ENCODE results near the gene BEST4.
A peak's percentile ranks its signal among the peaks of the same experiment; 100 is the strongest.
"Not testable (repeated sequence)": the region's sequence is repeated elsewhere in the genome, so short reads cannot be mapped to it uniquely, and the experiment has no call there.

The BEST4 gene

DNA sequence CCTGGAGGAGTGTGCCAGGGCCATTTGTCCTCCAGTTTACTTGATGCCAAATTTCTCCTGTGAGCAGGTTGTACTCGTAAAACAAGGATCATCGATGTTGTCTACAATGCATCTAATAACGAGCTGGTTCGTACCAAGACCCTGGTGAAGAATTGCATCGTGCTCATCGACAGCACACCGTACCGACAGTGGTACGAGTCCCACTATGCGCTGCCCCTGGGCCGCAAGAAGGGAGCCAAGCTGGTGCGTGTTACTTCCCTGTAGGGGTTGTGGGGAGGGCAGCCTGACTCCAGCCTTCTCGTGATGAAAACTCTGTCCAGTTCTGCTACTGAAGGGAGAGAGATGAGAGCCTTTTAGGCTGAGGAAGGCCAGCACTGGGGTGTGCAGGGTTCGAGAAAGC lies 10.4 kb downstream of the BEST4 start:
- DNase-seq (ENCODE audit: low read depth): no peak

DNA sequence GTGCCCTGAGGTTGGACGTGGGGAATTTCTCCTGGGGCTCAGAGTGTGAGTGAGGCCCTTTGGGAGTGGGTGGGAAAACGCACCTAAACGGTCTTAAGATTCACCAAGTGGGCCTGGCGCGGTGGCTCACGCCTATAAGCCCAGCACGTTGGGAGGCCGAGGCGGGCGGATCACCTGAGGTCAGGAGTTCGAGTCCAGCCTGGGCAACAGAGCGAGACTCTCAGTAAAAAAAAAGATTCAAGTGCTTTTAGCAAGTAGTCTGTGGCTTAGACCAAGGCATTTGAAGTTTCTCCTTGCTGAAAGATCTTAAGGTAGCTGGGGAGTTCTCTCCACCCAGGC lies 11.3 kb downstream of the BEST4 start:
- no peak for DNase-seq (ENCODE audit: low read depth)

DNA sequence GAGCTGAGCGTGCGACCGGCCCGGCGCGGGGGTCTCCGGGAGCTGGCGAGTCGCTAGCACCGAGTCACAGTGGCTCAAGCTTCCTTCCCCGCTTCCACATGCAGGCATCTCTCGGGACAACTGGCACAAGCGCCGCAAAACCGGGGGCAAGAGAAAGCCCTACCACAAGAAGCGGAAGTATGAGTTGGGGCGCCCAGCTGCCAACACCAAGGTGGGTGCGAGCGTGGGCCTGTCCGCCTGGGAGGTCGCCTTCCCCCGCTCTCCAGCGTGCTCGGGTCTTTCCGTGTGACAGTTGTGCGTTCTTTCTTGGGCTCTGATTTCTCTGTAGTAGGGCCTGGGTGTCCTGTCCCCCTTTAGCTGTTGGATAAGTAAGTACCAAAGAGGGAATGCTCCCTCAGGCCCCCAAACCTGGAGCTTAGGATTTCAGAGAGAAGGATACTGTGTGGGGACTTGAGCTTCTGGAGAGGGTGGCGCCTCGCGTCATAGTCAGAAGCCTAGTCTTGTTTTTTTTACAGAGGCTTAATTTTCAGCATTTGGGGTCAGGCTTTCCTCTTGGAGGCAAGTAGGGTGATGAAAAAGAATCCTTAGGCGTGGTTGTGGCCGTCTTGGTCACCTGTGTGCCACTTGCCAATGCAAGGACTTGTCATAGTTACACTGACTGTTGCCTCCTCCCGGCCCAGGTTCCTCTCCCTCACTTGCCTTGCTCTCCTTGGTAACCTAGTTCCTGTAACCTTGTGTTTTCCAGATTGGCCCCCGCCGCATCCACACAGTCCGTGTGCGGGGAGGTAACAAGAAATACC lies 11.8 kb downstream of the BEST4 start:
- no peak for DNase-seq (ENCODE audit: low read depth)

DNA sequence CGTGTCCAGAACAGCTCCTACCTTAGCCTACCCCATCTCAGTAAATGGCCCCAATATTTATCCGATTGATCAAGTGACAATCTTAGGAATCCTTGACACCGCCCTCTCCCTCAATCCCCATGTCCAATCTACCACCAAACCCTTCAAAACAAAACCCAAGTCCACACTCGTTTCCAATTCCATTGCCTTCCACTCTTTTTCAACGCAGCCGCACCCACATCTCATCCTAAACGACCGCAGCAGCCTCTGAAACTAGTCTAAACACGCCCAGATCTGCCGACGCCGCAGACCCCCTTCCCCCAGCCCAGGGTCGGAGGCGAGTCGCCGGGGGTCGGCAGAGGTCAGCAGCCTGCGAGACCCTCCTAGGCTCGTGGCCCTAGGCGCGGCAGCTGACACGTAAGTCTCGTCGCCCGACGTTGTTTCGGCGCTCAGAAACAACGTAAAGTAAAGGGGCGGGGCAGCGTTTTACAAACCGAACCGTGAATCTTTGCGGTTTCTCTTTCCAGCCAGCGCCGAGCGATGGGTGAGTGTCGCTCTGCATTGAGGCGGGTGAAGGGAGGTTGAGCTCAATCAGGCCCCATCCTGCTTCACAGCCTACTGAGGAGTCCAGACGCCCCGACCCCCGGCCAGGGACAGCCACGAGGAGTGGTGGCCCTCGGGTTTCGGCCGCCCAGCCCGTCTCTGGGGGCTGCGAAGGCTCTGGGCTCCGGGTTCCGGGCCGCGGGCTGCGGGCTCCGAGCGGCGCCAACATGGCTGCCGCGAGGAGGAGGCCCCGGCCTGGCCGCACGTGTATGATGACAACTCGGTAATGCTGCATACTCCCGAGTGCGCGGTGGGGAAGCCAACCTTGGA lies 12.7 kb downstream of the BEST4 start, which contains the start of gene RPS8:
Gene RPS8, plus strand, starts transcription at position 463 of the 852 bp plus-strand sequence. Its CDS starts 57 bp downstream, at position 520.
- DNase-seq (ENCODE audit: low read depth): peak; percentile 88

DNA sequence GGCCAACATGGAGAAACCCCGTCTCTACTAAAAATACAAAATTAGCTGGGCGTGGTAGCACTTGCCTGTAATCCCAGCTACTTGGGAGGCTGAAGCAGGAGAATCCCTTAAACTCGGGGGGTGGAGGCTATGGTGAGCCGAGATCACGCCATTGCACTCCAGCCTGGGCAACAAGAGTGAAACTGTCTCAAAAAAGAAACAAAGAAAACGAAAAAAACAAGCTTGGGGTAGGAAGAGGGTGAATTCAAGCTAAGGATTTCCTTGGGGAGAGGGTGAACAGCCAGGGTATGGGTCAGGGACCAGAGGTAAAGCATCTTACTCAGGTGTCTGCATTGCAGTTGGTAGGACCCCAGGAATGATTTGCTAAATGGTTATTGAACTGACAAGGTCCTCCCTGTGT lies 21.5 kb downstream of the BEST4 start:
- not testable (repeated sequence) for DNase-seq (ENCODE audit: low read depth)

DNA sequence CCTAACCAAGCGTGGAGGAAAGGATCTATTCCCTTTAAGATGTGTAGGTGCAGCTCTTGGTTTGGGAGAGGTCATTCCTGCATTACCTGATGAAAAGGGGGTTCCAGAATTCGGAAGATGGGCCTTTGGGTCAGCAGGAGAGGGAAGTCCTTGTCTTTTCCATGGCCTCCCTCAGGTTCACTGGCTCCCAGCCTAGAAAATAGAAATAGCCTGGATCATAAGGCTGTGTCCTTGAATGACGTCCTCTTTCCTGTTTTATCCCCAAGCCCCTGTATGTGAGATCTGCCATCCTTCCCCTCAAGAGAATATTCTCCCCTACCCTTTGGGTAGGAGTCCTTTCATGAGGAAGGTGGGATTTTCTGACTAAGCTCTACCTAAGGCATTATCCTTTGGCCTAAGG lies 27.1 kb downstream of the BEST4 start:
- no peak for DNase-seq (ENCODE audit: low read depth)

DNA sequence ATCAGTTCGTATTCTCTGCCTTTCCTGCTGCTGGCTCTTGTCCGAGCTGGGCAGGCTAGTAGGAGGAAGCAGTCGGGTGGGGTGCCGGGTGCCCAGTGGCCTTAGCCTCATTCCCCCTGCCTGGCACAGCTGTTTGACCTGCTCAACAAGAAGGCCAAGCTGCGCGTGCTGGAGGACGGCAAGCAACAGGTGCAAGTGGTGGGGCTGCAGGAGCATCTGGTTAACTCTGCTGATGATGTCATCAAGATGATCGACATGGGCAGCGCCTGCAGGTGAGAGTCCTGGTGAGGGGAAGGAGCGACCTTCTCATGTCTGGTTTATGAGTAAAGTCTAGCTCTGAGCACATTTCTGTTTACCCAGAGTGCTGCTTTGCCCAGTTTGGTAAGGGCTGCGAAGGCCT lies 28.9 kb downstream of the BEST4 start:
- DNase-seq (ENCODE audit: low read depth): no peak

DNA sequence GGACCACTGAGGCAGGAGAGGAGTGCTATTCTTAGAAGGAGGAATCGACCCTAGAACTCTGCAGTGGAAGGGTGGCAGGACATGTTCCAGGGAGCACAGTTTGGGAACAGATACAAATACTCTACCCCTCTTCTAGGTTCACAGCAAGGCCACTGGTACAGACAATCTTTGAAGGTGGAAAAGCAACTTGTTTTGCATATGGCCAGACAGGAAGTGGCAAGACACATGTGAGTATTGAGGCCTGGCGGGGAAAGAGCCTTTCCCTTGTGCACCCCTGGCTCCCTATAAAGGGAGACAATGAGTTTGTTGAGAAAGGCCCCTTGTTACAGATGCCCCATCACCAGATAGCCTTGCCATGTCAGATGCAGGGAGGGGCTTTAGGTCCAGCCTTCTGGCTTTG lies 30.6 kb downstream of the BEST4 start:
- no peak for DNase-seq (ENCODE audit: low read depth)

DNA sequence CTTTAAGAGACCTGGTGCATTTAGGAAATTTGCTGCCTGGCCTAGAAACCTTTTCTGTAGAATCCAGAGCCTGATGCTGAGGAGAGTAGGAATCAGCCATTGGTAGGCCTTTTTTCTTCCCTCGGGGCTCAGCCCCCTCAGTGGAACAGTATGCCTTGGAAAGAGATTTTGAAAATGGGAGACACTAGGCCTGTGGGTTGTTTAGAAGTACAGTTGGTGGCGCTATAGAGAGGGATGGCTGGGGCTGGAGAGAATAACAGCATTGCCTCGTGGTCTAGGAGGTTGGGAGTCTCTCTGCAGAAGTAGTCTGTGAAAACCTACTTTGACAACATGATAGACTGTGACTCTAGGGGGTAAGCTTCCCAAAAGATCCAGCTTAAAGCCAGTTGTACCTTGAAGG lies 40.1 kb downstream of the BEST4 start:
- no peak for DNase-seq (ENCODE audit: low read depth)

DNA sequence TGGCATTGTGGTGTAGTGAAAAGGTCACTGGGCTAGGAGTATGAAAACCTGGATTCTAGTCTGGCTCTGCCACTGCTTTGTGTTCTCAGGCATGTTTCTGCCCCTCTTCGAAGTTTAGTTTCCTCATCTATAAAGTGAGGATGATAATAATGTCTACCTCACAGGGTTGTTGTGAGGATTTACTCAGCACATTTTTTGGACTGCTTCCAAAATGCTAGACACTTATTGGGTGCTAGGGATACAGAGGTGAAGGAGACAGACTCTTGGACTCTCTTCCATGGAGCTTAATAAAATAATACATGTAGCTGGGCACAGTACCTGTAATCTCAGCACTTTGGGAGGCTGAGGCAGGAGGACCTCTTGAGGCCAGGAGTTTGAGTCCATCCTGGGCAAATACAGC lies 44.8 kb downstream of the BEST4 start:
- DNase-seq (ENCODE audit: low read depth): no peak

DNA sequence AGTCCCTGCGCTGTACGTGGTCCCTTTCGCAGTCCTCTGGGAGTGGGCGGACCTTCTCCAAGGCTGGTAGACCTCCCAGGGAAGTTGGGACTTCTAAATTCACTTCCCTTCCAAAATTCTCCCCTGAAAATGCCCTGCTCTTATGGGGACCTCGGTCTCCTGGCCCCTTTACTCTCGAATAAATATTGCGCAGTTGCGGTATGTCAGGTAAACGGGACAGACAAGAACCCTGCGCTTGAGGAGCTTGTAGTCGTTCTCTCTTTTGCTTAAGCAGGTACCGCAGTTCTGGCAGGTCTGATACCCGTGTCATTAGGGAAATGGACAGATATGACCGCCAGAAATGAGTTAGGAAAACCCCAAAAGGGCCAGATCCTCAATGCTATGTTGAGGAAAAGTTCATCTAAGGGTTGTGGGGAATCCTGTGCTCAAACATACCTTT lies 47.8 kb downstream of the BEST4 start:
- no peak for DNase-seq (ENCODE audit: low read depth)

DNA sequence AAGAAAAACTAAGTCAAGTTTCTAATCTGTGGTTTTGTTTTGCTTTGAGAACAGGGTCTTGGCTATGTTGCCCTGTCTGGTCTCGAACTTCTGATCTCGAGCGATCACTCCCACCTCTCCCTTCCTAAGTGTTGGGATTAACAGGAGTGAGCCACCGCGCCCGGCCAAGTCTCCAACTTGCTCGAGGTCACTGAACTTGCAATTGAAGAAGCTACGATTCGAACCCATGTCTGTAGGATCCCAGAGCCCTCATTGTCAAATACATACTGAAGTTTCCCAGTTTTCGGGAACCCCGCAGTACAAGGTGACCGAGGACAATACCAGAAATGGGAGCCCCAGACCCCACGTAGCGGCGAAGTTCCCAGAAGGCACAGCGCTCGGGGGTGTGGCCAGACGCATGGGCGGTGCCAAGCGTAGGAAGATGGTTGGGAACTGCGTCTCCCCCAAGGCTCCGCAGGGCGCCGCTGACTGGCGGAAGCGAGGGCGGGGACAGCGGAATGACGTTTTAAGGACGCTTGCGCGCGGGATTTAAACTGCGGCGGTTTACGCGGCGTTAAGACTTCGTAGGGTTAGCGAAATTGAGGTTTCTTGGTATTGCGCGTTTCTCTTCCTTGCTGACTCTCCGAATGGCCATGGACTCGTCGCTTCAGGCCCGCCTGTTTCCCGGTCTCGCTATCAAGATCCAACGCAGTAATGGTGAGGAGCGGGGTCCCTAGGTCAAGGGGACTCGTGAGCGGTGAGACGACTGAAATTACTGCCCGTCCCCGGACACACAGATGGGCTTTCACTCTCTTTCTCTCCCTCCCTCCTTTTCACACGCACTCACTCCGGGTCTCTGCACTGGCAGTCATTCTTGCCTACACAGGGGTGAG lies 48.4 kb downstream of the BEST4 start, which contains the start of gene KIF2C:
Gene KIF2C, plus strand, starts transcription at position 531 of the 872 bp plus-strand sequence. Its CDS starts 96 bp downstream, at position 627.
- peak; percentile 96 for DNase-seq (ENCODE audit: low read depth)

DNA sequence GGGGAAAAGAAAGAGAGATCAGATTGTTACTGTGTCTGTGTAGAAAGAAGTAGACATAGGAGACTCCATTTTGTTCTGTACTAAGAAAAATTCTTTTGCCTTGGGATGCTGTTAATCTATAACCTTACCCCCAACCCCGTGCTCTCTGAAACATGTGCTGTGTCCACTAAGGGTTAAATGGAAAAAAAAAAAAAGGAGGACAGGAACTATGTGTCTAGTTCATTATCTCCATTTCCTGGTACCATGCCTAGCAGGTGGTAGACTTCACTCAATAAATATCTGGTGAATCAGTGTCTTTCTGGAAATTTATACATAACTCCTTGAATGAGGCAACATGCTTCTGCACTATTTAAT lies 49.0 kb downstream of the BEST4 start:
- DNase-seq (ENCODE audit: low read depth): not testable (repeated sequence)

DNA sequence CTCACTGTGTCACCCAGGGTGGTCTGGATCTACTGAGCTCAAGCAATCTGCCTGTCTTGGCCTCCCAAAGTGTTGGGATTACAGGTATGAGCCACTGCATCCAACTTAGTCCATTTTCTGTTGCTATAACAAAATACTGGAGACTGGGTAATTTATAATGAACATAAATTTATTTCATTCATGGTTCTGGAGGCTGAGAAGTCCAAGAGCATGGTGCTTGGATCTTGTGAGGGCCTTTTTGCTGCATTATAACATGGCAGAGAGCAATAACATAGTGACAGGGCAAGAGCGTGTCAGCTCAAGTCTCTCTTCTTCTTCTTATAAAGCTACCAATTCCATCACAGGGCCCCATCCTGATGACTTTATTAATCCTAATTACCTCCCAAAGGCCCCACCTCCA lies 52.0 kb downstream of the BEST4 start:
- no peak for DNase-seq (ENCODE audit: low read depth)

DNA sequence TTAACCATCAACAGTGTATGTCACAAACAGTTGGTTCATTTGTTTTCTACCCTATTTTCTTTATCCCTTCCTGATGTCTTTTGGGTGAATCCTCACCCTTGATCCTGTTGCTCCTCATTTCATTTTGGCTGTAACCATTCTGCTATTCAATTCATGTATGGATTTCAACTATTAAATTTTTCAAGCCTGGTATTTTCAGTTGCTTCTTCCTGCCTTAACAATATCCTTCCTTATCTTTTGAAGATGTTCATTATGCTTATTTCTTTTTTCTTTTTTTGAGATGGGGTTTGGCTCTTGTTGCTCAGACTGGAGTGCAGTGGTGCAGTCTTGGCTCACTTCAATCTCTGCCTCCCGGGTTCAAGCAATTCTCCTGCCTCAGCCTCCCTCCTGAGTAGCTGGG lies 54.2 kb downstream of the BEST4 start:
- DNase-seq (ENCODE audit: low read depth): no peak

All from HS-27A (cell line).